Urinary bladder (tissue), 4 donors: ENCODE measurements around the gene KAT6B. TPM values are rescaled to one million over a fixed set of nuclear protein-coding genes. Genes with fewer than 3 reads are reported as not detected.
"Not testable (repeated sequence)": the region's sequence is repeated elsewhere in the genome, so short reads cannot be mapped to it uniquely, and the experiment has no call there.

ENCODE experiments used
- DNase-seq: peaks from one replicate; pipeline ENCODE4 v3.0.0-alpha.2; 2015; ENCODE audit errors: extremely low spot score
- H3K27ac ChIP-seq: one replicate; pipeline ENCODE4 v1.5.1; 2013; ENCODE audit warnings: low read depth, mild to moderate bottlenecking, moderate library complexity
- H3K36me3 ChIP-seq: one replicate; pipeline ENCODE4 v1.6.1; 2013; ENCODE audit warnings: mild to moderate bottlenecking, moderate library complexity; ENCODE audit not compliant: insufficient read depth
- H3K4me1 ChIP-seq: one replicate; pipeline ENCODE4 v1.6.1; 2013; ENCODE audit warnings: mild to moderate bottlenecking, moderate library complexity; ENCODE audit not compliant: insufficient read depth
- H3K4me3 ChIP-seq: one replicate; pipeline ENCODE4 v1.5.1; 2013; ENCODE audit warnings: low read depth, low read length
- WGBS: extraction: QIAGEN DNeasy Blood & Tissue Kit; methylation state at CpG from one replicate; pipeline ENCODE4 v1.1.7; 2013; 5-methylcytosine and 5-hydroxymethylcytosine counted together
- polyA plus RNA-seq: library from polyadenylated mRNA; stranded (reverse); fragments of 200-250 nt; gene quantifications from one replicate; pipeline ENCODE4 v1.2.3, GENCODE V29; 2013
- total RNA-seq: library from RNA; depleted of rRNA; stranded (reverse); fragments of >200 nt; gene quantifications from one replicate; pipeline ENCODE4 v1.2.3, GENCODE V29; 2014
- donor health status: healthy with polysubstance abuse.
- donor health status: healthy.

Gene KAT6B
- total RNA-seq (127 TPM), polyA plus RNA-seq (14.7 TPM)

DNA sequence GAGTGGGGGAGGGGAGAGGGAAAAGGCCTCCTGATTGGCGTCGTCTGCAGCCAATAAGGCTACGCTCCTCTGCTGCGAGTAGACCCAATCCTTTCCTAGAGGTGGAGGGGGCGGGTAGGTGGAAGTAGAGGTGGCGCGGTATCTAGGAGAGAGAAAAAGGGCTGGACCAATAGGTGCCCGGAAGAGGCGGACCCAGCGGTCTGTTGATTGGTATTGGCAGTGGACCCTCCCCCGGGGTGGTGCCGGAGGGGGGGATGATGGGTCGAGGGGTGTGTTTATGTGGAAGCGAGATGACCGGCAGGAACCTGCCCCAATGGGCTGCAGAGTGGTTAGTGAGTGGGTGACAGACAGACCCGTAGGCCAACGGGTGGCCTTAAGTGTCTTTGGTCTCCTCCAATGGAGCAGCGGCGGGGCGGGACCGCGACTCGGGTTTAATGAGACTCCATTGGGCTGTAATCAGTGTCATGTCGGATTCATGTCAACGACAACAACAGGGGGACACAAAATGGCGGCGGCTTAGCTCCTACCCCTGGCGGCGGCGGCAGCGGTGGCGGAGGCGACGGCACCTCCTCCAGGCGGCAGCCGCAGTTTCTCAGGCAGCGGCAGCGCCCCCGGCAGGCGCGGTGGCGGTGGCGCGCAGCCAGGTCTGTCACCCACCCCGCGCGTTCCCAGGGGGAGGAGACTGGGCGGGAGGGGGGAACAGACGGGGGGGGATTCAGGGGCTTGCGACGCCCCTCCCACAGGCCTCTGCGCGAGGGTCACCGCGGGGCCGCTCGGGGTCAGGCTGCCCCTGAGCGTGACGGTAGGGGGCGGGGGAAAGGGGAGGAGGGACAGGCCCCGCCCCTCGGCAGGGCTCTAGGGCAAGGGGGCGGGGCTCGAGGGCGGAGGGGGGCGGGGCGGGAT lies at the start of gene KAT6B:
Gene KAT6B (plus strand): TSS at position 459 of the 903 bp plus-strand sequence. CDS start 16,258 bp downstream, outside the sequence.
- no peaks in the 10 kb centered on the region for H3K36me3 ChIP-seq
- peaks cover 3% of the 10 kb centered on the region for H3K4me1 ChIP-seq
- peak within 1 kb of the TSS; percentile 96 for H3K4me3 ChIP-seq
- DNase-seq: peak; percentile 100
- under 1% methylated on average over 65 of the region's 67 CpGs for WGBS
- peak within 1 kb of the TSS; percentile 100 for H3K27ac ChIP-seq

GRCh38 chr10:74778436-74779094 lies 47.8 kb upstream of the KAT6B start:
- Histone ChIP-seq H3K4me3 (no peak overlapping the region), H3K27ac (no peak overlapping the region), H3K4me1 (no peaks in the 10 kb centered on the region), H3K36me3 (no peaks in the 10 kb centered on the region)
- 86% methylated on average over 12 of the region's 12 CpGs for WGBS
- DNase-seq: no peak

DNA sequence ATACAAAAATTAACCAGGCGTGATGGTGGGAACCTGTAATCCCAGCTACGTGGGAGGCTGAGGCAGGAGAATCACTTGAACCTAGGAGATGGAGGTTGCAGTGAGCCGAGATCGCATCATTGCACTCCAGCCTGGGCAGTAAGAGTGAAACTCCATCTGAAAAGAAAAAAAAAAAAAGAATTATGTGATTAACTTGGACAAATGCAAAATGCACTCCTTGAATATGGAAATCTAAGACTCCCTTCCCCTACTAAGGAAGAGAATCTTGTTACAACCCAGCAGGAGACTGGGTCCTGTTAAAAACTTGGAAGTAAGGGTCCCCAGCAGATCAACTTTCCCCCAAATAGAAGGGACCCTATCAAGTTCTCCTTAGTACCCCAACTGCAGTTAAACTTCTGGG lies 44.5 kb upstream of the KAT6B start:
- not testable (repeated sequence) for H3K27ac ChIP-seq, DNase-seq, H3K4me3 ChIP-seq, H3K4me1 ChIP-seq, H3K36me3 ChIP-seq
- 84% methylated on average over 4 of the region's 4 CpGs for WGBS

- DNase-seq: no peak
- no peaks in the 10 kb centered on the region for H3K36me3 ChIP-seq
- H3K4me1 ChIP-seq: no peaks in the 10 kb centered on the region
- WGBS: 93% methylated on average over 1 of the region's 1 CpG
- H3K27ac ChIP-seq: no peak overlapping the region
- H3K4me3 ChIP-seq: no peak overlapping the region
These were observed 41.9 kb upstream of the KAT6B start for GRCh38 chr10:74784462-74784861.

- no peak for DNase-seq
- no peak overlapping the region for H3K27ac ChIP-seq
- H3K4me3 ChIP-seq: no peak overlapping the region
- H3K36me3 ChIP-seq: no peaks in the 10 kb centered on the region
- no peaks in the 10 kb centered on the region for H3K4me1 ChIP-seq
- 83% methylated on average over 4 of the region's 4 CpGs for WGBS
These were observed 40.3 kb upstream of the KAT6B start for GRCh38 chr10:74786126-74786525.

DNA sequence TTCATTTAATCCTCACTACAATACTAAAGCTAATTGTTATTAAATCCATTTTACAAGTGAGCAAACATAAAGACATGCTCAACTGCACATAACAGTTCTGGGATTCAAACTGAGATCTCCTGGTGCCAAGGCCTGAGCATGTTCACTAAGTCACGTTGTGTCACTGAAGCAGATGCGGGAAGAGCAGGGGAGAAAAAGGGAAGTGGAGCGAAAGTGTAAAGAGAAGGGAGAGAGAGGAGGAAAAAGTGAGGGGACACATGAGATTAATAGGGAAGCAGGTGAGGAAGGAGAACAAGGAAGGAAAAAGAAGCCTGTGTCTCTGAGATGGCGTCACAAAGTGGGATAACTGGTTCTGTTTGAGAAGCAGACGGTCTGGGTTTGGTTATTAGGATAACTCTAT lies 38.9 kb upstream of the KAT6B start:
- H3K27ac ChIP-seq: no peak overlapping the region
- no peak overlapping the region for H3K4me3 ChIP-seq
- no peaks in the 10 kb centered on the region for H3K36me3 ChIP-seq
- WGBS: 83% methylated on average over 5 of the region's 5 CpGs
- DNase-seq: no peak
- H3K4me1 ChIP-seq: no peaks in the 10 kb centered on the region

GRCh38 chr10:74791979-74792378 lies 34.4 kb upstream of the KAT6B start:
- H3K4me1 ChIP-seq, H3K4me3 ChIP-seq, DNase-seq, H3K27ac ChIP-seq, H3K36me3 ChIP-seq: not testable (repeated sequence)
- WGBS: 96% methylated on average over 5 of the region's 5 CpGs

DNA sequence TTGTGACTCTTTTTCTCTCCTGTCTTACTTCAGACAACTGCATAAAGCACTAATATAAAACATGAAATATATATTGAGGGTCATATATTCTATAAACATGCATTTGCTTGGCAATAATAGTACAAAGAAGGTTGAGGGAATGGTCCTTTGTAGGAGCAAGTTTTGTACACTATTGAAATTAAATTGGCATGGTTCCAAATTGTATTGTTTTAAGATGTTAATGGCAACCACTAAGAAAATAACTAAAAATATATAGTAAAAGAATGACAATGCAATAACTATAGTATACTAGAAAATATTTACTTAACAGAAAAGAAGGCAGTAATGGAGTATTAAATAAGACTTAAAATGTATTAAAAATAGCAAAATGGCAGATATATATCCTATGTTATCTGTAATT lies 33.7 kb upstream of the KAT6B start:
- Histone ChIP-seq H3K36me3 (no peaks in the 10 kb centered on the region), H3K4me3 (no peak overlapping the region), H3K4me1 (no peaks in the 10 kb centered on the region), H3K27ac (no peak overlapping the region)
- no peak for DNase-seq

DNA sequence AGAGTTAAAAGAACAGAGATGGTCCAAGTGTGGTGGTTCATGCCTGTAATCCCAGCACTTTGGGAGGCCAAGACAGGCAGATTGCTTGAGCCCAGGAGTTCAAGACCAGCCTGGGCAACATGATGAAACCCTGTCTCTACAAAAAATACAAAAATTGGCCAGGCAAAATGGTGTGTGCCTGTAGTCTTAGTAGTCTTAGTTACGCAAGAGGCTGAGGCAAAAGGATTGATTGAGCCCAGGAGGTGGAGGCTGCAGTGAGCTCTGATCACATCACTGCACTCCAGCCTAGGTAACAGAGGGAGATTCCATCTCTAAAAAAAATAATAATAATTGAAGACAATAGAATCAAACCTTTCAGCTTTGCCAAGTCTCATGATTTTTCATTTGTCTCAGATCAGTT lies 33.2 kb upstream of the KAT6B start:
- not testable (repeated sequence) for DNase-seq, H3K4me1 ChIP-seq, H3K36me3 ChIP-seq, H3K27ac ChIP-seq, H3K4me3 ChIP-seq
- 96% methylated on average over 1 of the region's 1 CpG for WGBS

DNA sequence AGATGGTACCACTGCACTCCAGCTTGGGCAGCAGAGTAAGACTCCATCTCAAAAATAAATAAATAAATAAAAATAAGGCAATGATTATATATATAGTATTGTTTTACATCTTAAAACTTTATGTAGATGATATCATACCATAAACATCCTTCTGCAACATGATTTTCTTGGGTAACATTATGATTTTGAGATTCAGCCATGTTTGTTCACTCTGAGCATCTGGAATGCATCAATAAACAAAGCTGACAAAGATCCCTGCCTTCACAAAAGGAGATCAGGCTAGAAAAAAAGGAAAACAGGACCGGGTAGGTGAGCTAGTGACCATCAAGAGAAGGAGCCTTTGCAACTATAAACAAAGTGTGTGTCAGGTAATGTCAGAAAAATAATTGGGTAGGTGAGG lies 31.9 kb upstream of the KAT6B start:
- H3K4me1 ChIP-seq: no peaks in the 10 kb centered on the region
- H3K36me3 ChIP-seq: no peaks in the 10 kb centered on the region
- no peak for DNase-seq
- H3K27ac ChIP-seq: no peak overlapping the region
- 56% methylated on average over 1 of the region's 1 CpG for WGBS
- H3K4me3 ChIP-seq: no peak overlapping the region

GRCh38 chr10:74797550-74797949 lies 28.9 kb upstream of the KAT6B start:
- no peak overlapping the region for H3K27ac ChIP-seq
- WGBS: 78% methylated on average over 1 of the region's 1 CpG
- no peak for DNase-seq
- no peaks in the 10 kb centered on the region for H3K4me1 ChIP-seq
- no peak overlapping the region for H3K4me3 ChIP-seq
- no peaks in the 10 kb centered on the region for H3K36me3 ChIP-seq

- Histone ChIP-seq H3K36me3 (no peaks in the 10 kb centered on the region), H3K4me3 (no peak overlapping the region), H3K27ac (no peak overlapping the region), H3K4me1 (no peaks in the 10 kb centered on the region)
- WGBS: 37% methylated on average over 5 of the region's 5 CpGs
- DNase-seq: no peak
These were observed 26.6 kb upstream of the KAT6B start for GRCh38 chr10:74799721-74800221.

- no peak overlapping the region for H3K4me3 ChIP-seq
- no peaks in the 10 kb centered on the region for H3K36me3 ChIP-seq
- H3K4me1 ChIP-seq: no peaks in the 10 kb centered on the region
- H3K27ac ChIP-seq: no peak overlapping the region
- no peak for DNase-seq
- WGBS: 93% methylated on average over 2 of the region's 2 CpGs
These were observed 25.0 kb upstream of the KAT6B start for GRCh38 chr10:74801447-74801846.

DNA sequence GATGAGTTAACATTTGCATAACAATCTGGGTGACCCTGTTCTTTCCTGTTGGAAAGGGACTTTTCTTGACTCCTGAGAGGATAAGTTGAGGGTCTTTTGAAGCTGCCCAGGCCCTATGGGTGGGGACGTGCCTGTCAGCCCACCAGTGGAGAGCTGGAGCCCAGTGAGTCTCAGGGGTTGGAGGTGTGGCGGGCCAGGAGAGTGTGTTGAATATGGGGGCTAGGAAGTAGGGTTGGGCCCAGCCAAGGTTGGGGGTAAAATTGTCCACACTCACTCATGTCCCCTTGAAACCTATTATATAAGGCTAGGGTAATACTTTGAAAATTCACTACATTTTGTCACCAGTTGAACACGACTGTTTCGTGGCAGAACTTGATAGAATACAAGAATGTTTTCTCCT lies 17.9 kb upstream of the KAT6B start:
- no peak for DNase-seq
- no peaks in the 10 kb centered on the region for H3K36me3 ChIP-seq
- no peak overlapping the region for H3K4me3 ChIP-seq
- no peaks in the 10 kb centered on the region for H3K4me1 ChIP-seq
- H3K27ac ChIP-seq: no peak overlapping the region
- 95% methylated on average over 4 of the region's 4 CpGs for WGBS
